Measurements from ENCODE around the gene LCN10.

The LCN10 gene

GRCh38 chr9:136697821-136698526 is 44.8 kb downstream of the LCN10 start:
- DNase-seq: no peak

- DNase-seq: no peak
Observed at GRCh38 chr9:136697146-136697820, 45.5 kb downstream of the LCN10 start.

- no peak for DNase-seq
Observed at GRCh38 chr9:136696502-136696901, 46.2 kb downstream of the LCN10 start.

- DNase-seq: peak; percentile 57
Observed at GRCh38 chr9:136695955-136696354, 46.8 kb downstream of the LCN10 start.

- peak; percentile 89 for DNase-seq
Observed at GRCh38 chr9:136695435-136695895, 47.3 kb downstream of the LCN10 start.

GRCh38 chr9:136694872-136695247 is 47.9 kb downstream of the LCN10 start:
- DNase-seq: no peak

- peak; percentile 12 for DNase-seq
Observed at GRCh38 chr9:136694163-136694871, 48.4 kb downstream of the LCN10 start.

GRCh38 chr9:136693490-136694162 is 49.1 kb downstream of the LCN10 start:
- no peak for DNase-seq

GRCh38 chr9:136693135-136693489 is 49.6 kb downstream of the LCN10 start:
- no peak for DNase-seq

GRCh38 chr9:136692185-136693134 is 50.3 kb downstream of the LCN10 start:
- no peak for DNase-seq

GRCh38 chr9:136691316-136692184 is 51.2 kb downstream of the LCN10 start:
- no peak for DNase-seq

- peak; percentile 58 for DNase-seq
Observed at GRCh38 chr9:136690806-136691261, 51.9 kb downstream of the LCN10 start.

- peak; percentile 33 for DNase-seq
Observed at GRCh38 chr9:136690104-136690805, 52.5 kb downstream of the LCN10 start.

GRCh38 chr9:136689108-136689460 is 53.7 kb downstream of the LCN10 start:
- no peak for DNase-seq

- no peak for DNase-seq
Observed at GRCh38 chr9:136688274-136689107, 54.2 kb downstream of the LCN10 start.
